HepG2 (cell line): Measurements from ENCODE around the gene ZNHIT1. TPM values are rescaled to one million over a fixed set of nuclear protein-coding genes. Genes with fewer than 3 reads are reported as not detected.
A peak's percentile ranks its signal among the peaks of the same experiment; 100 is the strongest.

ENCODE experiments used
- CBX1 ChIP-seq: IDR thresholded peaks from one replicate; pipeline ENCODE4 v1.6.1; 2016; ENCODE audit warnings: antibody characterized with exemption, low read depth
- CEBPB ChIP-seq: IDR thresholded peaks from 2 replicates; pipeline ENCODE4 v1.6.1; 2011; ENCODE audit warnings: low read depth, low read length, improper control_type of control experiment, borderline replicate concordance
- HOXA5 ChIP-seq: sonication (generic); formaldehyde crosslinking; IDR thresholded peaks from 2 replicates; pipeline ENCODE4 v1.4.0; 2020; ENCODE audit warnings: missing genetic modification reagents
- KLF16 ChIP-seq, 2 experiments: sonication (generic) in 1 of 2; formaldehyde crosslinking in 1 of 2; IDR thresholded peaks; 2 replicates each; pipeline versions ENCODE4 v1.6.1 to v1.8.0; 2016 to 2023; ENCODE audit warnings: missing genetic modification reagents in 2 of 2, missing compliant biosample characterization in 1 of 2
- SALL2 ChIP-seq: sonication (generic); formaldehyde crosslinking; IDR thresholded peaks from 2 replicates; pipeline ENCODE4 v1.8.1; 2023; ENCODE audit warnings: mild to moderate bottlenecking, missing genetic modification reagents, inconsistent platforms
- SMAD3 ChIP-seq: sonication (generic); formaldehyde crosslinking; IDR thresholded peaks from 2 replicates; pipeline ENCODE4 v1.4.0; 2020; ENCODE audit warnings: missing genetic modification reagents
- ZBTB7A ChIP-seq: sonication (generic); formaldehyde crosslinking; IDR thresholded peaks from 2 replicates; pipeline ENCODE4 v1.8.0; 2022; ENCODE audit warnings: mild to moderate bottlenecking, missing genetic modification reagents
- ZFP37 ChIP-seq: sonication (generic); formaldehyde crosslinking; IDR thresholded peaks from 2 replicates; pipeline ENCODE4 v1.4.0; 2020; ENCODE audit warnings: missing genetic modification reagents, borderline replicate concordance
- ZNF143 ChIP-seq: sonication (generic); formaldehyde crosslinking; IDR thresholded peaks from 2 replicates; pipeline ENCODE4 v1.4.0; 2020; ENCODE audit warnings: missing genetic modification reagents
- ZNF235 ChIP-seq: sonication (generic); formaldehyde crosslinking; IDR thresholded peaks from 2 replicates; pipeline ENCODE4 v1.8.1; 2023; ENCODE audit warnings: mild to moderate bottlenecking, missing genetic modification reagents, borderline replicate concordance
- ZNF30 ChIP-seq: sonication (generic); formaldehyde crosslinking; IDR thresholded peaks from 2 replicates; pipeline ENCODE4 v1.5.0; 2020; ENCODE audit warnings: mild to moderate bottlenecking, missing genetic modification reagents
- ZNF331 ChIP-seq: sonication (generic); formaldehyde crosslinking; IDR thresholded peaks from 2 replicates; pipeline ENCODE4 v1.4.0; 2020; ENCODE audit warnings: missing genetic modification reagents
- ZNF460 ChIP-seq: sonication (generic); formaldehyde crosslinking; IDR thresholded peaks from 2 replicates; pipeline ENCODE4 v1.5.1; 2020; ENCODE audit warnings: missing genetic modification reagents, mild to moderate bottlenecking, borderline replicate concordance
- ZNF563 ChIP-seq: sonication (generic); formaldehyde crosslinking; IDR thresholded peaks from 2 replicates; pipeline ENCODE4 v1.8.0; 2022; ENCODE audit warnings: mild to moderate bottlenecking, moderate library complexity, missing genetic modification reagents
- ZNF777 ChIP-seq: sonication (generic); formaldehyde crosslinking; IDR thresholded peaks from 2 replicates; pipeline ENCODE4 v1.4.0; 2020; ENCODE audit warnings: missing genetic modification reagents
- polyA plus RNA-seq, 8 experiments: library from polyadenylated mRNA; depleted of rRNA in 3 of 8; stranded (reverse) in 7 of 8; unstranded in 1 of 8; fragments of >200 nt; fragmentation: Illumina TruSeq in 4 of 8; extraction: Trizol in 4 of 8; gene quantifications; 2 replicates each; pipeline versions ENCODE4 v1.2.1 to v1.2.3, GENCODE V29; 2011 to 2016; ENCODE audit warnings: low read depth in 4 of 8, missing spikeins in 1 of 8, mixed read lengths in 1 of 8; ENCODE audit not compliant: insufficient read depth in 1 of 8
- total RNA-seq, 5 experiments: library from RNA; depleted of rRNA; stranded (reverse); fragments of >200 nt; fragmentation: Illumina TruSeq; extraction: Trizol; gene quantifications; 2 replicates each; pipeline ENCODE4 v1.2.3, GENCODE V29; 2016; ENCODE audit warnings: low read depth in 1 of 5
- TF ChIP-seq, protein P1 (sequence below): sonication (generic); formaldehyde crosslinking; IDR thresholded peaks from 2 replicates; pipeline ENCODE4 v1.5.1; 2020; ENCODE audit warnings: missing genetic modification reagents, mild to moderate bottlenecking, borderline replicate concordance
- TF ChIP-seq, protein P2 (sequence below): sonication (generic); IDR thresholded peaks from 2 replicates; pipeline ENCODE4 v1.6.1; 2016; ENCODE audit warnings: low read depth, borderline replicate concordance
- TF ChIP-seq, protein P3 (sequence below): sonication (generic); formaldehyde crosslinking; IDR thresholded peaks from 2 replicates; pipeline ENCODE4 v1.5.0; 2020; ENCODE audit warnings: missing genetic modification reagents
- TF ChIP-seq, protein P4 (sequence below), 2 experiments: fragments of 450-650 bp in 1 of 2; sonication (generic) in 1 of 2; formaldehyde crosslinking; IDR thresholded peaks; 2 replicates each; pipeline versions ENCODE4 v1.5.0 to v1.8.0; 2020 to 2022; ENCODE audit warnings: mild to moderate bottlenecking in 1 of 2, missing genetic modification reagents in 1 of 2
- TF ChIP-seq, protein P5 (sequence below): sonication (generic); formaldehyde crosslinking; IDR thresholded peaks from 2 replicates; pipeline ENCODE4 v1.5.0; 2020; ENCODE audit warnings: mild to moderate bottlenecking, missing genetic modification reagents
- TF ChIP-seq, protein P6 (sequence below): sonication (generic); formaldehyde crosslinking; IDR thresholded peaks from 2 replicates; pipeline ENCODE4 v1.8.0; 2022; ENCODE audit warnings: missing genetic modification reagents, mild to moderate bottlenecking, borderline replicate concordance

The ZNHIT1 gene
- total and polyA plus RNA-seq, 2 of the 13 experiments (the other 11 are each of a cell fraction or from before 2014, with no cell fraction given), result 32.5 to 64.5 TPM

DNA sequence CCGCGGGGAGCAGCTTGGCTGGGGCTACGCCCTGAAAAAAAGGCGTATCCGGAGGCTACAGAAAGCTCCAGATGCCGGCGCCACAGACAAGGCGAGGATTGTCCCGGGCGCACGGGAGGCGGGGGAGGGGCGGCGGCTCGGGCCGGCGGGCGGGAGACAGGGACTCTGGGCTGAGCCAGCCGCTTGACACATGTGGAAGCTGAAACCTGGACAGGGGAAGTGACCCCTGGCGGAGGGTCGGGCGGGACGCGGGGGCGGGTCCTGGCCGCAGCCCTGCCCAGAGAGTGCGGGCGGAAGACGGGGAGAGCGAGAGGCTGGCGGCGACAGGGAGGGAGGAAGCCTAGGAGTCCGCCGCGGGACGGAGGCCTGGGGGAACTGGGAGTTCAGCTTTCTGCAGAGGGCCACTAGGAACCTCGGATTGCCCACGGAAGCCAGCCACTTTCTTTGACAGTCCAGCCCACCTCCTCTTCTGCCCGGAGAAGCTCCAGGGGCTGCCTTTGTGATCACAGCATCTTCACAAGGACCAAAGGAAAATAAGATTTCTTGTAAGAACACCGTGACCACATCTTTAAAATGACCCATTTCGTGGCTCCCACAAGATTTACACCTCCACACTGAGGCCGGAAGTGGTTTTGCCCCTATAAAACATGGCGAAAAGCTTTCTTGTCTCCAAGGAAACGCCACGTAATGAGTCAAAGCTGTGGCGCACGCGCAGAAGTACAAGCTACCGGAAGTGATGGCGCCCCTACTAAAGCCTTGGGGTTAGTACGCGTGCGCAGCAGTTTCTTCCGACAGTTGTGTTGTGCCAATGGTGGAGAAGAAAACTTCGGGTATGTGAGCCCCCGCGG, at the start of gene ZNHIT1, which contains the start of gene PLOD3 (continued):
- TF ChIP-seq, protein P1, sequence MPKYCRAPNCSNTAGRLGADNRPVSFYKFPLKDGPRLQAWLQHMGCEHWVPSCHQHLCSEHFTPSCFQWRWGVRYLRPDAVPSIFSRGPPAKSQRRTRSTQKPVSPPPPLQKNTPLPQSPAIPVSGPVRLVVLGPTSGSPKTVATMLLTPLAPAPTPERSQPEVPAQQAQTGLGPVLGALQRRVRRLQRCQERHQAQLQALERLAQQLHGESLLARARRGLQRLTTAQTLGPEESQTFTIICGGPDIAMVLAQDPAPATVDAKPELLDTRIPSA (CRISPR knock-in tag), result no peak
- TF ChIP-seq KLF16 (CRISPR knock-in tag; IDR thresholded peaks at IDR 0.05) (no peak; a peak in 2 of 4 replicates), SALL2 (CRISPR knock-in tag) (peak; percentile 79), CEBPB (no peak), ZNF777 (CRISPR knock-in tag) (peak; percentile 38; the same call in 1 of the 2 replicates), ZNF143 (peak; percentile 42), ZBTB7A (CRISPR knock-in tag) (peak; percentile 50; the same call in 1 of the 2 replicates), ZNF331 (CRISPR knock-in tag) (peak; percentile 65), HOXA5 (CRISPR knock-in tag) (peak; percentile 54; the same call in 1 of the 2 replicates), ZNF563 (CRISPR knock-in tag) (0 out of 2 replicates have a peak, but pooled peaks have one; percentile 62), SMAD3 (peak; percentile 21), ZNF30 (0 out of 2 replicates have a peak, but pooled peaks have one; percentile 39), ZFP37 (CRISPR knock-in tag) (peak; percentile 85; the same call in 1 of the 2 replicates), ZNF235 (CRISPR knock-in tag) (0 out of 2 replicates have a peak, but pooled peaks have one; percentile 36), CBX1 (peak; percentile 86), ZNF460 (CRISPR knock-in tag) (no peak; the same call in 1 of the 2 replicates)
- TF ChIP-seq, protein P2, sequence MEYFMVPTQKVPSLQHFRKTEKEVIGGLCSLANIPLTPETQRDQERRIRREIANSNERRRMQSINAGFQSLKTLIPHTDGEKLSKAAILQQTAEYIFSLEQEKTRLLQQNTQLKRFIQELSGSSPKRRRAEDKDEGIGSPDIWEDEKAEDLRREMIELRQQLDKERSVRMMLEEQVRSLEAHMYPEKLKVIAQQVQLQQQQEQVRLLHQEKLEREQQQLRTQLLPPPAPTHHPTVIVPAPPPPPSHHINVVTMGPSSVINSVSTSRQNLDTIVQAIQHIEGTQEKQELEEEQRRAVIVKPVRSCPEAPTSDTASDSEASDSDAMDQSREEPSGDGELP, result peak; percentile 71; the same call in 1 of the 2 replicates
- TF ChIP-seq, protein P3, sequence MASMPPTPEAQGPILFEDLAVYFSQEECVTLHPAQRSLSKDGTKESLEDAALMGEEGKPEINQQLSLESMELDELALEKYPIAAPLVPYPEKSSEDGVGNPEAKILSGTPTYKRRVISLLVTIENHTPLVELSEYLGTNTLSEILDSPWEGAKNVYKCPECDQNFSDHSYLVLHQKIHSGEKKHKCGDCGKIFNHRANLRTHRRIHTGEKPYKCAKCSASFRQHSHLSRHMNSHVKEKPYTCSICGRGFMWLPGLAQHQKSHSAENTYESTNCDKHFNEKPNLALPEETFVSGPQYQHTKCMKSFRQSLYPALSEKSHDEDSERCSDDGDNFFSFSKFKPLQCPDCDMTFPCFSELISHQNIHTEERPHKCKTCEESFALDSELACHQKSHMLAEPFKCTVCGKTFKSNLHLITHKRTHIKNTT (CRISPR knock-in tag), result no peak
- TF ChIP-seq, protein P4, sequence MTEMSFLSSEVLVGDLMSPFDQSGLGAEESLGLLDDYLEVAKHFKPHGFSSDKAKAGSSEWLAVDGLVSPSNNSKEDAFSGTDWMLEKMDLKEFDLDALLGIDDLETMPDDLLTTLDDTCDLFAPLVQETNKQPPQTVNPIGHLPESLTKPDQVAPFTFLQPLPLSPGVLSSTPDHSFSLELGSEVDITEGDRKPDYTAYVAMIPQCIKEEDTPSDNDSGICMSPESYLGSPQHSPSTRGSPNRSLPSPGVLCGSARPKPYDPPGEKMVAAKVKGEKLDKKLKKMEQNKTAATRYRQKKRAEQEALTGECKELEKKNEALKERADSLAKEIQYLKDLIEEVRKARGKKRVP (CRISPR knock-in tag; IDR thresholded peaks at IDR 0.05), result peak in 1 of 2 experiments; percentile 43; a peak in 1 of 4 replicates
- TF ChIP-seq, protein P5, sequence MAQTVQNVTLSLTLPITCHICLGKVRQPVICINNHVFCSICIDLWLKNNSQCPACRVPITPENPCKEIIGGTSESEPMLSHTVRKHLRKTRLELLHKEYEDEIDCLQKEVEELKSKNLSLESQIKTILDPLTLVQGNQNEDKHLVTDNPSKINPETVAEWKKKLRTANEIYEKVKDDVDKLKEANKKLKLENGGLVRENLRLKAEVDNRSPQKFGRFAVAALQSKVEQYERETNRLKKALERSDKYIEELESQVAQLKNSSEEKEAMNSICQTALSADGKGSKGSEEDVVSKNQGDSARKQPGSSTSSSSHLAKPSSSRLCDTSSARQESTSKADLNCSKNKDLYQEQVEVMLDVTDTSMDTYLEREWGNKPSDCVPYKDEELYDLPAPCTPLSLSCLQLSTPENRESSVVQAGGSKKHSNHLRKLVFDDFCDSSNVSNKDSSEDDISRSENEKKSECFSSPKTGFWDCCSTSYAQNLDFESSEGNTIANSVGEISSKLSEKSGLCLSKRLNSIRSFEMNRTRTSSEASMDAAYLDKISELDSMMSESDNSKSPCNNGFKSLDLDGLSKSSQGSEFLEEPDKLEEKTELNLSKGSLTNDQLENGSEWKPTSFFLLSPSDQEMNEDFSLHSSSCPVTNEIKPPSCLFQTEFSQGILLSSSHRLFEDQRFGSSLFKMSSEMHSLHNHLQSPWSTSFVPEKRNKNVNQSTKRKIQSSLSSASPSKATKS (CRISPR knock-in tag), result 0 out of 2 replicates have a peak, but pooled peaks have one; percentile 22
- TF ChIP-seq, protein P6, sequence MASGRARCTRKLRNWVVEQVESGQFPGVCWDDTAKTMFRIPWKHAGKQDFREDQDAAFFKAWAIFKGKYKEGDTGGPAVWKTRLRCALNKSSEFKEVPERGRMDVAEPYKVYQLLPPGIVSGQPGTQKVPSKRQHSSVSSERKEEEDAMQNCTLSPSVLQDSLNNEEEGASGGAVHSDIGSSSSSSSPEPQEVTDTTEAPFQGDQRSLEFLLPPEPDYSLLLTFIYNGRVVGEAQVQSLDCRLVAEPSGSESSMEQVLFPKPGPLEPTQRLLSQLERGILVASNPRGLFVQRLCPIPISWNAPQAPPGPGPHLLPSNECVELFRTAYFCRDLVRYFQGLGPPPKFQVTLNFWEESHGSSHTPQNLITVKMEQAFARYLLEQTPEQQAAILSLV (CRISPR knock-in tag), result 0 out of 2 replicates have a peak, but pooled peaks have one; percentile 60
